K562 (cell line): ENCODE data around the gene CEP41. TPM values are rescaled to one million over a fixed set of nuclear protein-coding genes. Genes with fewer than 3 reads are reported as not detected.

Source experiments
- ATAC-seq: fragments of 200-7000 bp; cut with Tn5 transposase; 3 replicates; pipeline ENCODE4 v1.9.1; 2020; ENCODE audit warnings: moderate library complexity
- BruUV-seq: library from RNA; stranded (reverse); fragments of 400-500 nt; replicated peaks from 2 replicates; lab custom pipeline; 2021; lab: Mats Ljungman, UMichigan
- CTCF ChIA-PET: fragments of 300-600 bp; formaldehyde crosslinking; extraction: SDS; loops from one replicate; lab custom pipeline; 2021; ENCODE audit warnings: low intra/inter-chr PET ratio; lab: Yijun Ruan, JAX
- POLR2A ChIA-PET: fragments of 300-600, 350-650 bp; sonication (Branson Sonifier 250); formaldehyde crosslinking; extraction: SDS; loops from one replicate; lab custom pipeline; 2021; ENCODE audit warnings: antibody characterized with exemption, inconsistent platforms; lab: Yijun Ruan, JAX
- DNase-seq, 4 experiments: peaks; one replicate each; pipeline versions ENCODE4 v3.0.0 to v3.0.0-alpha.2; 2011 to 2018; ENCODE audit warnings: low spot score in 3 of 4, mixed read lengths in 3 of 4; ENCODE audit errors: extremely low read depth in 1 of 4
- FAIRE-seq: peaks from 2 replicates; lab custom pipeline; 2011; peaks lifted over from hg19 to GRCh38; lab: Jason Lieb, UNC
- H2AFZ ChIP-seq: 2 replicates; pipeline ENCODE4 v1.6.0; 2011; ENCODE audit warnings: low read depth, low read length, control low read depth, inconsistent platforms
- H3K27ac ChIP-seq: fragments of 200-600 bp; 3 replicates; pipeline ENCODE4 v1.8.0; 2011; ENCODE audit warnings: low read depth, mild to moderate bottlenecking, control low read depth, inconsistent platforms, low read length, moderate library complexity, mixed read lengths; ENCODE audit errors: extremely low read depth
- H3K27me3 ChIP-seq, 2 experiments: fragments of 300-600 bp in 1 of 2; 2 replicates in 1 of 2; 3 replicates in 1 of 2; pipeline versions ENCODE4 v1.6.0 to v1.8.0; 2011; ENCODE audit warnings: inconsistent platforms in 2 of 2, low read length in 2 of 2, mild to moderate bottlenecking in 1 of 2, mixed read lengths in 1 of 2, moderate library complexity in 1 of 2; ENCODE audit not compliant: control insufficient read depth in 2 of 2, insufficient read depth in 2 of 2
- H3K36me3 ChIP-seq: fragments of 300-600 bp; 3 replicates; pipeline ENCODE4 v1.8.0; 2011; ENCODE audit warnings: mild to moderate bottlenecking, low read length, inconsistent platforms; ENCODE audit not compliant: control insufficient read depth, insufficient read depth
- H3K4me1 ChIP-seq, 2 experiments: fragments of 200-600 bp in 1 of 2; replicated peaks in 1 of 2; 2 replicates in 1 of 2; 3 replicates in 1 of 2; pipeline versions ENCODE4 v1.5.1 to v1.8.0; 2011; ENCODE audit warnings: inconsistent platforms in 2 of 2, low read length in 2 of 2, mild to moderate bottlenecking in 1 of 2, mixed read lengths in 1 of 2, moderate library complexity in 1 of 2; ENCODE audit not compliant: control insufficient read depth in 2 of 2, insufficient read depth in 2 of 2
- H3K4me2 ChIP-seq: 2 replicates; pipeline ENCODE4 v1.6.1; 2011; ENCODE audit warnings: low read length, control low read depth, inconsistent platforms, mixed read lengths; ENCODE audit not compliant: insufficient read depth
- H3K4me3 ChIP-seq: fragments of 200-600 bp; sonication (generic), shearing (Covaris generic); 2 replicates; pipeline ENCODE4 v1.5.1; 2016; ENCODE audit warnings: control low read depth, inconsistent platforms
- H3K79me2 ChIP-seq: fragments of 200-600 bp; 3 replicates; pipeline ENCODE4 v1.8.0; 2011; ENCODE audit warnings: low read length, inconsistent platforms; ENCODE audit not compliant: control insufficient read depth, insufficient read depth
- H3K9ac ChIP-seq, 2 experiments: 2 replicates each; pipeline versions ENCODE4 v1.6.0 to v1.6.1; 2011; ENCODE audit warnings: low read depth in 2 of 2, low read length in 2 of 2, control low read depth in 1 of 2, inconsistent platforms in 1 of 2, mild to moderate bottlenecking in 1 of 2, mixed read lengths in 1 of 2; ENCODE audit not compliant: insufficient read depth in 1 of 2
- H3K9me1 ChIP-seq: one replicate; pipeline ENCODE4 v1.6.0; 2011; ENCODE audit warnings: inconsistent platforms, mild to moderate bottlenecking, low read length, moderate library complexity; ENCODE audit not compliant: control insufficient read depth, insufficient read depth
- H3K9me3 ChIP-seq: replicated peaks from 2 replicates; pipeline ENCODE4 v1.5.1; 2011; ENCODE audit warnings: low read depth, low read length, inconsistent platforms; ENCODE audit not compliant: control insufficient read depth, insufficient read depth
- H4K20me1 ChIP-seq: replicated peaks from 2 replicates; pipeline ENCODE4 v1.6.1; 2011; ENCODE audit warnings: low read length, inconsistent platforms, mixed read lengths; ENCODE audit not compliant: control insufficient read depth, insufficient read depth
- FOSL1 ChIP-seq: fragments of 200-800 bp; sonication (Bioruptor generic); conservative IDR thresholded peaks from 2 replicates; pipeline ENCODE4 v1.6.1; 2016; ENCODE audit warnings: missing genetic modification characterization, missing compliant biosample characterization
- JUN ChIP-seq, 2 experiments: sonication (generic) in 1 of 2; formaldehyde crosslinking in 1 of 2; IDR thresholded peaks; 2 replicates each; pipeline versions ENCODE4 v1.6.1 to v1.8.0; 2012 to 2022; ENCODE audit warnings: borderline replicate concordance in 2 of 2, mild to moderate bottlenecking in 2 of 2, improper control_type of control experiment in 1 of 2, low read depth in 1 of 2, low read length in 1 of 2, missing genetic modification reagents in 1 of 2
- JUND ChIP-seq, 2 experiments: IDR thresholded peaks; 2 replicates in 1 of 2; 3 replicates in 1 of 2; pipeline ENCODE4 v1.6.1; 2011; ENCODE audit warnings: borderline replicate concordance in 2 of 2, low read depth in 2 of 2, low read length in 2 of 2, improper control_type of control experiment in 1 of 2, missing biosample characterization in 1 of 2, missing genetic modification characterization in 1 of 2, missing genetic modification reagents in 1 of 2
- RBM15 ChIP-seq: fragments of 200-400 bp; formaldehyde crosslinking; IDR thresholded peaks from 2 replicates; pipeline ENCODE4 v1.6.1; 2018; ENCODE audit warnings: mild to moderate bottlenecking, low read length, moderate library complexity; ENCODE audit not compliant: insufficient read depth
- ZC3H4 ChIP-seq: sonication (generic); formaldehyde crosslinking; IDR thresholded peaks from 2 replicates; pipeline ENCODE4 v1.9.0; 2021; ENCODE audit warnings: missing genetic modification reagents, borderline replicate concordance
- WGBS: fragments of 100-300 bp; shearing (Covaris generic); methylation state at CpG from one replicate; pipeline ENCODE4 v1.1.6; 2016; ENCODE audit warnings: low coverage, mixed read lengths; ENCODE audit not compliant: insufficient coverage; ENCODE audit errors: missing lambda C conversion rate; 5-methylcytosine and 5-hydroxymethylcytosine counted together
- in situ Hi-C: fragments of 300-500 bp; cut with MboI; formaldehyde crosslinking; loops from 4 replicates; pipeline ENCODE4 v1.15.0; 2018; ENCODE audit warnings: inconsistent platforms, mixed read lengths
- intact Hi-C: fragments of 100-400 bp; cut with micrococcal nuclease; formaldehyde crosslinking; loops from 2 replicates; pipeline ENCODE4 v1.14.2; 2022
- polyA plus RNA-seq, 8 experiments: library from polyadenylated mRNA; depleted of rRNA in 4 of 8; stranded (reverse) in 5 of 8; unstranded in 3 of 8; fragments of >200 nt; fragmentation: Nextera tagmentation in 2 of 8; fragmentation: Illumina TruSeq in 1 of 8; extraction: Ambion mirVana in 2 of 8; extraction: Trizol in 1 of 8; gene quantifications; 2 replicates each; pipeline versions ENCODE4 v1.2.1 to v1.2.3, GENCODE V29; 2011 to 2014; ENCODE audit warnings: inconsistent platforms in 1 of 8, missing spikeins in 1 of 8
- total RNA-seq, 7 experiments: library from RNA; depleted of rRNA in 6 of 7; stranded (reverse); fragments of >200 nt in 6 of 7; fragmentation: Illumina TruSeq in 2 of 7; extraction: Trizol in 2 of 7; gene quantifications; 2 replicates each; pipeline versions ENCODE4 v1.2.1 to v1.2.3, GENCODE V29; 2011 to 2021; ENCODE audit warnings: low replicate concordance in 1 of 7
- TF ChIP-seq, protein P1 (sequence below), 2 experiments: fragments of 450-650 bp in 1 of 2; sonication (generic) in 1 of 2; formaldehyde crosslinking in 1 of 2; IDR thresholded peaks in 1 of 2; conservative IDR thresholded peaks in 1 of 2; 2 replicates each; pipeline versions ENCODE4 v1.6.1 to v1.8.1; 2016 to 2023; ENCODE audit warnings: mild to moderate bottlenecking in 2 of 2, moderate library complexity in 2 of 2, inconsistent platforms in 1 of 2, missing genetic modification reagents in 1 of 2

The CEP41 gene
- total and polyA plus RNA-seq, 9 of the 15 experiments (the other 6 are each of a cell fraction or from before 2014, with no cell fraction given), result 1.5 to 15.5 (median 6.4) TPM

DNA sequence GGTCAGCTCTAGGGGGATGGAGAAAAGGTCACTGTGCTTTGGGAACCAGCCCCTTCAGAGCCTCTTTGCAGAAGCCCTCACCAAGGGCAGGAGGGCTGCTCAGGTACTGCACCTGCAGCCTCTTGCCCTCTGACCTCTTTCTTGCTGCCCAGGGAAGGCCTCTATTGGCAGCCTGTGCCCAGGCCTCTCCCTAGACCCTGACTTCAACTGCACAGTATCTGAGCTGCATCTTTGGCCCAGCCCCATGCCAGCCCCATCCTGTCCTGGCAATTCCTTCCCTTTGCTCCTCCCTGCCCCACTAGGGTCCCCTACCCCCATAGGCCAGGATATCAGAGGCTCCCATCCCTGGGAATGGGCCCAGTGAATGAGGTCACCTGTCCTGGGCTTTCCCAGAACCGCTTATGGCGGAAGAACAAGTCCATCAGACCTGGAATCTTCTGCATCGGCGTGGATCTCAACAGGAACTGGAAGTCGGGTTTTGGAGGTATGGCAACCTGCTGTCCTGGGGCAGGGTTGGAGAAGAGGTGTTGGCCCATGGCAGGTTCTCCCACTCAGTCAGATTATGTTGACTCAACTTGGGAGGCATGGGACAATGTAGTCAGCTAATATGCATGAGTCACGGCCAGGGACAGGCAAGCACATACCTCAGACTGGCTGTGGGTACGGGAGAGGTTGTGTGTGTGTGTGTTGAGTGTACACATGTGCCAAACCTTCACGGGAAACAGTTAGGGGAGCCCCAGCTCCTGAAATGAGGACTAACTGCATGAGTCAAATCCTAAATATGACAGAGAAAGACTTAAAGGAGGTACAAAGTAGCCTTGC is 77.6 kb downstream of the CEP41 start:
- Histone ChIP-seq H3K4me1 (no peaks in the 10 kb centered on the region; a peak in 1 of 5 replicates), H3K4me3 (no peak overlapping the region), H4K20me1 (no peaks in the 10 kb centered on the region), H3K9me3 (peaks cover 5% of the 10 kb centered on the region; the same call in 1 of the 2 replicates), H3K27me3 (peaks cover 15 to 42% of the 10 kb centered on the region in 2 experiments), H3K27ac (no peak overlapping the region), H2AFZ (no peak overlapping the region), H3K4me2 (no peak overlapping the region), H3K79me2 (no peaks in the 10 kb centered on the region), H3K36me3 (no peaks in the 10 kb centered on the region), H3K9me1 (no peaks in the 10 kb centered on the region), H3K9ac (no peak overlapping the region; a peak in 1 of 4 replicates)
- in situ Hi-C loops, result no loop called here
- 3% methylated on average over 8 of the region's 8 CpGs for WGBS
- TF ChIP-seq RBM15 (no peak), FOSL1 (tag) (peak; percentile 69), JUND (IDR thresholded peaks at IDR 0.05; ENCODE audit: borderline replicate concordance, low read depth, low read length) (peak; percentile 51; the same call in 1 of the 2 replicates), JUND (tag; IDR thresholded peaks at IDR 0.05; ENCODE audit: borderline replicate concordance, low read depth, low read length) (no peak), JUN (IDR thresholded peaks at IDR 0.05; ENCODE audit: borderline replicate concordance, low read depth, low read length) (peak; percentile 78), JUN (CRISPR knock-in tag; IDR thresholded peaks at IDR 0.05; ENCODE audit: borderline replicate concordance) (no peak), ZC3H4 (no peak)
- TF ChIP-seq, protein P1, sequence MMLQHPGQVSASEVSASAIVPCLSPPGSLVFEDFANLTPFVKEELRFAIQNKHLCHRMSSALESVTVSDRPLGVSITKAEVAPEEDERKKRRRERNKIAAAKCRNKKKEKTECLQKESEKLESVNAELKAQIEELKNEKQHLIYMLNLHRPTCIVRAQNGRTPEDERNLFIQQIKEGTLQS (IDR thresholded peaks at IDR 0.05), result peak; percentile 65; the same call in 1 of the 2 replicates
- TF ChIP-seq, protein P1 (CRISPR knock-in tag; conservative IDR thresholded peaks at IDR 0.05), result no peak
- BruUV-seq, result no TSS peak
- DNase-seq (peak in 1 of 4 experiments; percentile 21), ATAC-seq (no peak), FAIRE-seq (no peak)
- ChIA-PET POLR2A (interaction anchor here (1.0 kb wide), 1 partner anchor 10 kb away, joined by 3 read pairs; no protein-coding TSS in a partner anchor), CTCF (no interaction called here)
- intact Hi-C loops, result loop anchor here (10.0 kb wide), 1 partner anchor 288 kb away; the partner anchor contains the start of gene KLHDC10
